ENCODE results near the gene CNOT11.

DNA sequence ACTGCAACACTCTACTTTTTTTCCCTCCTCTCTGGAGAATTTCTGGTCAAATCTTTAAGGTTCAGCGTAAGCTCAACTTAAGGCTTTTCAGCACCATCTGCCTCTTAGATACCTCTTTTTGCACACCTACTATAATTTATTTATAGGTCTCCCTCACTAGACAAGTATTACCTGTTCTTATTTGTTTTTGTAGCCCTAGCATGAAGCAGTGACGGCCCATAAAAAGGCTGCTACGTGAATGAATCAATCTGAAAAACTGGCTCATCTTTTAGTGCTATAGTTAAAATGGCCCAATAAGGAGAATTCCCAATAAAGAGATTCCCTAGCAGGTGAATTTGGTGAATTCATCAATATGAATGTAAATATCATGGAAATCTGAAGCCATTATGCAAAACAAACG, 49.3 kb downstream of the CNOT11 start:
- TF ChIP-seq, protein P1, sequence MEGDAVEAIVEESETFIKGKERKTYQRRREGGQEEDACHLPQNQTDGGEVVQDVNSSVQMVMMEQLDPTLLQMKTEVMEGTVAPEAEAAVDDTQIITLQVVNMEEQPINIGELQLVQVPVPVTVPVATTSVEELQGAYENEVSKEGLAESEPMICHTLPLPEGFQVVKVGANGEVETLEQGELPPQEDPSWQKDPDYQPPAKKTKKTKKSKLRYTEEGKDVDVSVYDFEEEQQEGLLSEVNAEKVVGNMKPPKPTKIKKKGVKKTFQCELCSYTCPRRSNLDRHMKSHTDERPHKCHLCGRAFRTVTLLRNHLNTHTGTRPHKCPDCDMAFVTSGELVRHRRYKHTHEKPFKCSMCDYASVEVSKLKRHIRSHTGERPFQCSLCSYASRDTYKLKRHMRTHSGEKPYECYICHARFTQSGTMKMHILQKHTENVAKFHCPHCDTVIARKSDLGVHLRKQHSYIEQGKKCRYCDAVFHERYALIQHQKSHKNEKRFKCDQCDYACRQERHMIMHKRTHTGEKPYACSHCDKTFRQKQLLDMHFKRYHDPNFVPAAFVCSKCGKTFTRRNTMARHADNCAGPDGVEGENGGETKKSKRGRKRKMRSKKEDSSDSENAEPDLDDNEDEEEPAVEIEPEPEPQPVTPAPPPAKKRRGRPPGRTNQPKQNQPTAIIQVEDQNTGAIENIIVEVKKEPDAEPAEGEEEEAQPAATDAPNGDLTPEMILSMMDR (conservative IDR thresholded peaks at IDR 0.05 in 1 of 2, IDR thresholded peaks at IDR 0.05 in 1 of 2; ENCODE audit: low read depth in 1 of 2, low read length in 2 of 2), result no peak
- no peak for TF ChIP-seq EZH2 (IDR thresholded peaks at IDR 0.05; ENCODE audit: low read length, missing control alignments)
